Adrenal gland (tissue), 5 donors: Measurements from ENCODE around the gene COBLL1.

ENCODE experiments used
- POLR2A ChIP-seq, 2 donors: fragments of 450-650 bp; IDR thresholded peaks; one replicate each; pipeline ENCODE4 v1.6.1; 2017; ENCODE audit warnings: antibody characterized with exemption in 2 of 2, mild to moderate bottlenecking in 2 of 2, moderate library complexity in 1 of 2
- TF ChIP-seq, protein P1 (sequence below), 6 experiments: fragments of 450-650 bp in 4 of 6; fragments of 200-600 bp in 2 of 6; sonication (generic) in 1 of 6; IDR thresholded peaks; 1 replicate in 5 of 6; 2 replicates in 1 of 6; pipeline versions ENCODE4 v1.5.1 to v1.8.0; 2016 to 2021; ENCODE audit warnings: antibody characterized with exemption in 6 of 6, mild to moderate bottlenecking in 2 of 6, moderate library complexity in 1 of 6
- donor health status: DM: no; HTN: no; CAD: no.

DNA sequence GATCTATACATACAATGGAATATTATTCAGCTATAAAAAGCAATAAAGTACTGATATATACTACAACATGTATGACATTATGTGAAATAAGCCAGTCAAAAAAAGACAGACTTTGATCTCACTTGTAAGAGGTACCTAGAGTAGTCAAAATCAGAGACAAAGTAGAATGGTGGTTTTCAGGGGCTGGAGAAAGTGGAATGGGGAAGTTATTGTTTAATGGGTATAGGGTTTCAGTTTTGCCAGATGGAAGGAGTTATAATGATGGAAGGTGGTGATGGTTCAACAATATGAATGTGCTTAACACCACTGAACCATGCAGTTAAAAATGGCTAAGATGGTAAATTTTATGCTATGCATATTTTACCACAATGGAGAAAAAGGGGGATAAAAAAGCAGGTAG is 6.3 kb downstream of the COBLL1 start:
- no peak for TF ChIP-seq POLR2A (IDR thresholded peaks at IDR 0.05)
- TF ChIP-seq, protein P1, sequence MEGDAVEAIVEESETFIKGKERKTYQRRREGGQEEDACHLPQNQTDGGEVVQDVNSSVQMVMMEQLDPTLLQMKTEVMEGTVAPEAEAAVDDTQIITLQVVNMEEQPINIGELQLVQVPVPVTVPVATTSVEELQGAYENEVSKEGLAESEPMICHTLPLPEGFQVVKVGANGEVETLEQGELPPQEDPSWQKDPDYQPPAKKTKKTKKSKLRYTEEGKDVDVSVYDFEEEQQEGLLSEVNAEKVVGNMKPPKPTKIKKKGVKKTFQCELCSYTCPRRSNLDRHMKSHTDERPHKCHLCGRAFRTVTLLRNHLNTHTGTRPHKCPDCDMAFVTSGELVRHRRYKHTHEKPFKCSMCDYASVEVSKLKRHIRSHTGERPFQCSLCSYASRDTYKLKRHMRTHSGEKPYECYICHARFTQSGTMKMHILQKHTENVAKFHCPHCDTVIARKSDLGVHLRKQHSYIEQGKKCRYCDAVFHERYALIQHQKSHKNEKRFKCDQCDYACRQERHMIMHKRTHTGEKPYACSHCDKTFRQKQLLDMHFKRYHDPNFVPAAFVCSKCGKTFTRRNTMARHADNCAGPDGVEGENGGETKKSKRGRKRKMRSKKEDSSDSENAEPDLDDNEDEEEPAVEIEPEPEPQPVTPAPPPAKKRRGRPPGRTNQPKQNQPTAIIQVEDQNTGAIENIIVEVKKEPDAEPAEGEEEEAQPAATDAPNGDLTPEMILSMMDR (IDR thresholded peaks at IDR 0.05), result no peak
